KOPT-K1 (cell line): ENCODE results near the gene STK36.

ENCODE experiments used
- H3K27ac ChIP-seq: fragments of 200-600 bp; sonication (generic); 2 replicates; pipeline ENCODE4 v1.5.1; 2016; ENCODE audit warnings: antibody characterized with exemption, mild to moderate bottlenecking, low read depth, low read length; ENCODE audit not compliant: poor library complexity, severe bottlenecking
- H3K36me3 ChIP-seq: fragments of 200-600 bp; sonication (generic); 2 replicates; pipeline ENCODE4 v1.5.1; 2017; ENCODE audit warnings: antibody characterized with exemption, mild to moderate bottlenecking, low read length, moderate library complexity; ENCODE audit not compliant: insufficient read depth
- H3K9me3 ChIP-seq: fragments of 200-600 bp; sonication (generic); 2 replicates; pipeline ENCODE4 v1.5.1; 2017; ENCODE audit warnings: antibody characterized with exemption, low read length, mild to moderate bottlenecking; ENCODE audit not compliant: insufficient read depth, poor library complexity, severe bottlenecking

STK36 gene

DNA sequence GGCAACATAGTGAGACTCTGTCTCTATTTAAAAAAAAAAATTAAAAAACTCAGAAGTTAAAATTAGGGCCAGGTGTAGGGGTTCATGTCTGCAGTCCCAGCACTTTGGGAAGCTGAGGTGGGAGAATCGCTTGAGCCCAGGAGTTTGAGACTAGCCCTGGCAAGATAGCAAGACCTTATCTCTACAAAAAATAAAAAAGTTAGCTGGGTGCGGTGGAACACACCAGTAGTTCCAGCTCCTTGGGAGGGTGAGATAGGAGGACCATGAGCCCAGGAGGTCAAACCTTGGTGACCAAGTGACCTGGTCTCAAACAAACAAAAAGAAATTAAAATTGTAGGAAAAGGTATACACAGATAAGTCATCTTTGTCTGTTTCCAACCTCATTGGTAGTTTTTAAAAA, 50.0 kb downstream of the STK36 start:
- Histone ChIP-seq H3K36me3 (peaks cover 24% of the 10 kb centered on the region), H3K27ac (no peak overlapping the region), H3K9me3 (peaks cover 20% of the 10 kb centered on the region)

DNA sequence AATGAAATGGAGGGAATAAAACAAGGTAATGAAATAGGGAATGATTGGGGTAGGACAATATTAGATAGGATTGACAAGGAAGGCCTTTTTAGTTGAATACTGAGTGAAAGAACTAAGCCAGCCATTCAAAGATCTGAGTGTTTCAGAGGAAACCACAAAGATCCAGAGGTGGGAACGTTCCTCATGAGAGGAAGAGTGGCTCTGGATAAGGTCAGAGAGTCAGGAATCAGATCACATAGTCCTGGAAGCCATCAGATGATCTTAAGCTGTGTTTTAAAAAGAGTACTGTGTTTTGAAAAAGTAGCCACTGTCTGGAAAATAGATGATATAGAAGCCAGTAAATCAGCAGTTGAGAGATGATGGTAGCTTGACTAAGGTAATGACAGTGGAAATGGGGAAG, 50.5 kb downstream of the STK36 start:
- Histone ChIP-seq H3K27ac (no peak overlapping the region), H3K36me3 (peaks cover 20% of the 10 kb centered on the region), H3K9me3 (peaks cover 25% of the 10 kb centered on the region)

DNA sequence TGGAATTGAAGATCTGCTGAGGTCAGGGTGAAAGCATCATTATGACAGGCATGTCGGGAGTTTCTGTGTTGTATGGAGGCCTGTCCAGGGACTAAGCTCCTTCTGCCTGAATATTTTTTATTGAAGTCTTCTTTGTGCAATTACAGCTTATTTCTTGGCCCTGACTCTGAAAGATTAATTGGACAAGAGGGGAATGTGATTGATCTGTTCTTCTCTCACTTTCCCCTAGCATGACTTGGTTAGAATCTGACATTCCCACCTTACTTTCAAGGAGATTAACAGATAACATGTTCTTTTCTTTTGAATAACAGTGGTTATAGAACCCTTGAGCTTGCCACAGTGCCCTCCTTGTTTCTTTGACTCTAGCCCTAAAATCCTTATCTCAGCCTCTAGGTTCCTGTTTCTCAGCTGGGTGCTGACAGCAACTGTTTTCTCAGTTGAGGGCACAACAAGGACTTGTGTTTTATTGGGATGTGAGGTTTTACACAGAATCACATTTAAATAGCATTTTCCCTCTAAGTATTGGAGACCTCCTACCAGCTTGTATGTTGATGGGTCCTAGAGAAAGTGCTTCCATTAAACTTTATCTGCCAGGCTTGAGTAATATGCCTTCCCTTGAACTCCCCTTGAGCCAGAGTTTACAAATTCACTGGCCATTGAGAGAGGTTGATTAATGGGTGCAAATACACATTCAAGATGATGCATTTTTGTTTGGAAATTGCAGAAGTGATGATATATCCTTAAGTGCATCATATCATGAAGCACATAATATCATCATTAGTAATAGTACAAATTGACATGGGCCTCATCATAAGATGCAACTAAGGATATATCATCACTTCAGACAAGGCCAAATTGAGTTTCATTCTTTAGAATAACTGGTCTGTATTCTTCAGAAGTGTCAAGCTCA, 51.2 kb downstream of the STK36 start:
- Histone ChIP-seq H3K9me3 (peaks cover 29% of the 10 kb centered on the region), H3K27ac (no peak overlapping the region), H3K36me3 (peaks cover 22% of the 10 kb centered on the region)

DNA sequence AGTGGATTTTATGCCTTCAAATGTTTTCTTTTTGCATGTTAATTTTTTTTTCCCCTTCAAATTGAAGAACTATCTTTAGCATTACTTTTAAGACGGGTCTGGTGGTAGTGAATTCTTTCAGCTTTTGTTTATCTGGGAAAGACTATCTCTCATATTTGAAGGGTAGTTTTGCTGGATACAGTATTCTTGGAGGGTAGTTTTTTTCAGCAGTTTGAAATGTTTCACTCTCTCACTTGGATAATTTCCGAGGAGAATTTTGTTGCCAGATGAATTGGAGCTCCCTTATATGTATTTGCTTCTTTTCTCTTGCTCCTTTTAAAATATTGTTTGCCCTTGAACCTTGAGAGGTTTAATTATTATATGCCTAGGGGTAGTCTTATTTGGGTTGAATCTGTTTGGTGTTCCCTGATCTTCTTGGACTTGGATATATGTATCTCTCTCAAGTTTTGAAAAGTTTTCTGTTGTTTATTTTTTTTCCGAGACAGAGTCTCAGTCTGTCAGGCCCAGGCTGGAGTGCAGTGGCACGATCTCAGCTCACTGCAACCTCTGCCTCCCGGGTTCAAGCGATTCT, 54.2 kb downstream of the STK36 start:
- Histone ChIP-seq H3K36me3 (peaks cover 9% of the 10 kb centered on the region), H3K9me3 (peaks cover 29% of the 10 kb centered on the region), H3K27ac (no peak overlapping the region)

DNA sequence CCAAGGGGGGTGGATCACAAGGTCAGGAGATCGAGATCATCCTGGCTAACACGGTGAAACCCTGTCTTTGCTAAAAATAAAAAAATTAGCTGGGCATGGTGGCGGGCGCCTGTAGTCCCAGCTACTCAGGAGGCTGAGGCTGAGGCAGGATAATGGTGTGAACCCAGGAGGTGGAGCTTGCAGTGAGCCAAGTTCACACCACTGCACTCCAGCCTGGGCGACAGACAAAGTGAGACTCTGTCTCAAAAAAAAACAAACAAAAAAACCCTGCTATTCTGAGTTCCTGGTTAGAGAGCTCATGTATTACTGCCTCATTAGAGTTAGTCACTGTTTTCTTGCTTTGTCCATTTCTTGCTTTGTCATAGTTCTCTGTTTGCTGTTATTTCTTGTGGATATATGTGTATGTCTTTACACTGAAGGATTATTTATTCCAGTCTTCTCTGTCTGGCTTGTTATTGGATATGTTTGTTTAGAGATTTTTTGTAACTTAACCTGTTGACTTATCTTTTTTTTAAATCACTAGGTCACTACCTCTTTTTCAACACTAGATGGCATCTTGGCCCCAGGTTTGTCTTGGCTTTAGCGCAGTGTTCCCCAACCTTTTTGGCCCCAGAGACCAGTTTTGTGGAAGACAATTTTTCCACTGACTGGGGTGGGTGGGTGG, 55.7 kb downstream of the STK36 start:
- Histone ChIP-seq H3K9me3 (peaks cover 29% of the 10 kb centered on the region), H3K27ac (no peak overlapping the region), H3K36me3 (peaks cover 9% of the 10 kb centered on the region)

DNA sequence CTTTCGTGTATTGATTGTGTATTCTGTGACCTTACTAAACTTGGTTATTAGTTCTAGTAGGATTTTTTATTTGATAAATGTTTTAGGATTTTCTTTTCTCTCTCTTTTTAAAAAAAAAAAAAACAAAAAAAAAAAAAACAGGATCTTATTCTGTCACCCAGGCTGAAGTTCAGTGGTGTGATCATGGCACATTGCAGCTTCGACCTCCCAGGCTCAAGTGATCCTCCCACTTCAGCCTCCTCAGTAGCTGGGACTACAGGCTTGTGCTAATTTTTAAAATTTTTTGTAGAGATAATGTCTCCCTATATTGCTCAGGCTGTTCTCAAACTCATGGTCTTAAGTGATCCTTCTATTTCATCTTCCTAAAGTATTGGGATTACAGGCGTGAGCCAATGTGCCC, 57.8 kb downstream of the STK36 start:
- Histone ChIP-seq H3K27ac (no peak overlapping the region), H3K36me3 (peaks cover 9% of the 10 kb centered on the region)

DNA sequence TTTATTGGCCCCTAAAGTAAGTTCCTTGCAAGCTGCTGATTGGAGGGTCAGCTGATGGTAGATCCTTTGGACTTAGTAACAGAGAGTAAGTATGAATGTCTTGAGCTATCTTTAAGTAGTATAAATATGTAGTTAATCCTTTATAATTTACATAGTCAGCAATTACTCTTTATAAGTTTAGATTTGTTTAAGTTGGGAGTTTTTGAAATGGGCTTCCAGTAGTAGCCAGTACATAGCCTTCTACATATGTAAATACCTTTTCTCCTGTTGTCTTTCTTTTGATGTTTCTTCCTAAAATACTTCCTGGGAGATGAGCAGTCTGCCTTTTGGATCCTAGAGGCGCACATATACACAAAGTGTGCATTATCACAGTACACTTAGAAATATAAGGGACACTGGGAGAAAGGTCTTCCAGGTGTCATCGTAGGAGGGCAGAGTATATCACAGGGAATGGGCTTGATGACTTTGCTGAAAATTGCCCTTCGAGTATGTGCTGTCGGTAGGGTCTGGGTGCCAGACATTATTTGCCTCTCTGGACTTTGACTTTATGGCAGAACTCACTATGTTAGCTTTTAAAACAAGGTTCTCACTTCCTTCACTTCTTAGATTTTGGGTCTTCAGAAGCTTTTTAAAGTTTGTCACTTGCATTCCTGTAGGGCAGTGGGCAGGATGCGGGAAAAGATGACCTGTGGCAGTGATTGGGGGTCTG, 60.3 kb downstream of the STK36 start:
- Histone ChIP-seq H3K36me3 (peaks cover 17% of the 10 kb centered on the region), H3K9me3 (peaks cover 6% of the 10 kb centered on the region), H3K27ac (no peak overlapping the region)

More for the DNA sequence above, 57.8 kb downstream of the STK36 start:
- peaks cover 29% of the 10 kb centered on the region for H3K9me3 ChIP-seq

DNA sequence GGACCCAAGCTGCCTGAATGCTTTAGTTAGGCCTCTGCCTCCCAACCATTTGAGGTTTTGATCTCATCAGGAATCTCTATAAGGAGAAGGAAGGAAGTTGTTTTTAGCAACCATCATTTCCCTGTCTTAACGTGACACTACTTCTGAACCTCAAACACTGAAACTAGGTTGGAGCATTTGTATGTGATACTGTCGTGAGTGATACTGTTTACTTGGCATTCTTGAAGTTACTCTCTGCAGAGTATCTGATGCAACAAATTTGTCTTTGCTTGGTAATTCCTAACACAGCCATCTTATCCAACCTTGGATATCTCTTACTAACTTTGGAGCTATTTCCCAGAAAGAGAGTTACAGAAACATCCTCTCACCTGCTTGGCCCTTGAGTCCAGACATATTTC, 60.9 kb downstream of the STK36 start:
- no peak overlapping the region for H3K27ac ChIP-seq
- H3K9me3 ChIP-seq = peaks cover under 1% of the 10 kb centered on the region
- peaks cover 17% of the 10 kb centered on the region for H3K36me3 ChIP-seq

DNA sequence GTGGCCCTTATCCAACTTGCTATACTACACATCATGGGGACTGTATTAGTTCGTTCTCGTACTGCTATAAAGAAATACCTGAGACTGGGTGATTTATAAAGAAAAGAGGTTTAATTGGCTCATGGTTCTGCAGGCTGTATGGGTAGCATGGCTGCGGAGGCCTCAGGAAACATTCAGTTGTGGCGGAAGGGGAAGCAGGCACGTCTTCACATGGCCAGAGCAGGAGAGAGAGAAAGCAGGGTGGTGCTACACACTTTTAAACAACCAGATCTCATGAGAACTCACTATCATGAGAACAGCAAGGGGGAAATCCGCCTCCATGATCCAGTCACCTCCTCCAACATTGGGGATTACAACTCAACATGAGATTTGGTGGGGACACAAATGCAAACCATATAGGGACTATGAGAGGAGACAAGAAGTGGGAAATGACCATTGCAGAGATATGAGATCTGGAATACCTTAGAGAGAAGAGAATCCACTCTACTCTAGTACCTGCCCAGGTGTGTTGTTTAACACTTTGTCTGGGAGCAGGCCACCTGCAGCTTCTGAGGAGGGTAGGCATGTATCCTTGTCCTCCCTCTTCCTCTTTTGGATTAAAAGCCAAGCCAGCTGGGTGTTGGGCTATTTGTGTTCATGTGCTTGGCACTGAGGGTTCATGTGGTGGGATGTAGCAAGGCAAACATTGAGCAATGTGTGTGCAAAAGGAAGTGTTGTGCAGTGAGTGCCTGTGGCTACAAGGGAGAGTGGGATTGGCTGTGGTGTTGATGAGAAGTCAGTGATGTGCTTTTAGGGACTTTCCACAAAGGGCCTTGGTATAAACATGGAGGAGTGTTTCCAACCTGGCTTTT, 61.5 kb downstream of the STK36 start:
- H3K9me3 ChIP-seq = no peaks in the 10 kb centered on the region
- H3K27ac ChIP-seq = no peak overlapping the region
- peaks cover 22% of the 10 kb centered on the region for H3K36me3 ChIP-seq

DNA sequence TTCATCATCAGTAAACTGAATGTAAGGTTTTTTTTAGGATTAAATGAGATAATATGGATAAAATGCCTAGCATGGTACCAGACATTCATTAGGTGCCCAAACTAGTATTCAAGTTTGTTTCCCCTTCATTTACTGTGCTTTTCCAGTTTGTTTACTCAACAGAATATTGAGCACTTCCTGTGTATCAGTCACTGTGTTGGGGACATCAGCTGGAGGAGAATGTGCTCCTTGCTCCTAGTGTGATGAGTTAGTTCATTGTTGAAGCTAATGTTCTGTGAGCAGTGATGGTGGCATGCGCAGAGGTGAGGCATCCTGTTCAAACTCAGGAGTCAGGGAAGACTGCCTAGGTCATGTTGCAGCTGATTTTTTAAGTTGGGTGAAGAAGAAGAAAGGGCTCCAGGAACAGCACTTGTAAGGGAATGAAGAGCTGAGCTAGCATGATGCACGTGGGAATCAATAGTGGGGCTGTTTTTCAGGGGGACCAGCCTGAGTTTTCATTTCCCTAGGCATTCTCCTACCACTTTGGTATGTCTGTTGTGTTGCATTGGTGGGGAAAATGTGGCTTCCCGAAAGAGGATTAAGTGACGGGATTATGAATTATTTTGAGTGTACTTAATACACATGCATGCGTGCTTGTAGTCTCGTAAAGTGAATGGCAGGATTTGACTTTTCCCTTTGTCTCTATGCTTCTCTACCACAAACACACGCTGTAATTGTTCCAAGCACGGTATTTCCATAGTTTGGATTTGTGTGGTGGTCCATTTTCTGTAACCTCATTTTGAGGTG, 62.5 kb downstream of the STK36 start:
- Histone ChIP-seq H3K36me3 (peaks cover 32% of the 10 kb centered on the region), H3K27ac (no peak overlapping the region), H3K9me3 (no peaks in the 10 kb centered on the region)

DNA sequence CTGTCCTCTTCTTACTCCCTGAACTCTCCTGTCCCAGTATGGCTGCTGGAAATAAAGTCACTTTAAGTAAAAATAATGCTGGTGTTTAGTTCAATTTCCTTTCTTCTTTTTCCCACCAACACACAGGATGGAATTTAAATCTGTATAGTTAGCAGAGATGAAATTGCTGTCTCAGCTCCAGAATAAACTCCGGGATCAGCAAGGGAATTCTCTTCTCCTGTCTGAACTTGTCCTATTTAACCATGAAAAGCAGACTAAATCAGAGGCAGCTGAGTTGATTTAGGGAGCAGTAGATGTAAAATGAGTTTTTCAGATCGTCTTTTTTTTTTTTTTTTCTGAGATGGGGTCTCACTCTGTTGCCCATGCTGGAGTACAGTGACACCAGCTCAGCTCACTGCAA, 64.6 kb downstream of the STK36 start:
- Histone ChIP-seq H3K36me3 (peaks cover 54% of the 10 kb centered on the region), H3K9me3 (no peaks in the 10 kb centered on the region), H3K27ac (no peak overlapping the region)

DNA sequence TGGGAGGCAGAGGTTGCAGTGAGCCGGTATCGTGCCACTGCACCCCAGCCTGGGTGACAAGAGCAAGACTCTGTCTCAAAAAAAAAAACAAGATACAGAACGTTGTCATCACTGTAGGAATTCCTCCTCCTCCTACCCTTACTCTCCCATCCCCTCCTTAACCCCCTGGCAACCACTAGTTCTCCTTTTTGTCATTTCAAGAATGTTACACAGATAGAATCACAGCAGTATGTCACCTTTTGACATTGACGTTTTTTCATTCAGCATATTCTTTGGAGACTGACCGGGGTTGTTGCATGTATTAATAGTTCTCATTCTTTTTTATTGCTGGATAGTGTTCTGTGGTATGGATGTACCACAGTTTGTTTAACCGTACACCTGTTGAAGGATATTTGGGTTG, 71.2 kb downstream of the STK36 start:
- Histone ChIP-seq H3K27ac (no peak overlapping the region), H3K9me3 (no peaks in the 10 kb centered on the region), H3K36me3 (peaks cover 88% of the 10 kb centered on the region)

DNA sequence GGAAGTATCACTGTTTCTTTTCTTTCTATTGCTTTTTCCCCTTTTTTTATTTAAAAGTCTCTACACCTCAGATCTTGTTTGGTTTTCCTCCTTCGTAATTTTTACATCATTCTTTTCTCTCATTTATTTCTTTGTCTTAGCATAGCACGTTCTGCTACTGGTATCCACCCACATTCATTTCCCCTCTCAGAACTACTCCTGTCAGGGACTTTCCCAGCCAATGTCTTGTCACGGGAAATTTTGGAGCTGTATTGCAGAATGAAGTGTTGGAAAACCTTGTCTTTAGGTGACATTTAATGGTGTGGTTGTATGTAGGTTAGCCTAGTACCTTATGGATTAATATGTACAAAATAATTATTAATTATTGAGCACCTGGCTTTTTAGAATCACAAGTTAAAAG, 72.7 kb downstream of the STK36 start:
- no peaks in the 10 kb centered on the region for H3K9me3 ChIP-seq
- H3K36me3 ChIP-seq = peaks cover 88% of the 10 kb centered on the region
- no peak overlapping the region for H3K27ac ChIP-seq

DNA sequence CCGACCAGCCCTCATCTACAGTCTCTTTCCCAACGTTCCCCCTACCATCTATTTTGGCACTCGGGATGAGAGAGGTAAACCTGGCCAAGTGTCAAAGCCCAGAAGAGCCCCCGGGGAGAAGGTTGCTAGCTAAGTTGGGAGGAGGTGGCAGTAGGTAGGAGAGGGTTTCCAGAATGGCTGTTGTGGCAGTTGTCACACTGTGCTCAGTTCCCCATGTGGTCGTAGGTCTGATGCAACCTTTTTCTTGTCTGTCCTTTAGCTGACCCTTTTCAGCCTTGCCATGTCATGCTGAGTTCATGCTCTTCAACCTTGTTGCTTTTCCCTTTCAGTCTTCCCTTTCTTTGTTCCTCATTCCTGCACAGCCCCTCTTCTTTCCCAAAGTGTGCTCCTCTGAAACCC, 73.3 kb downstream of the STK36 start:
- no peak overlapping the region for H3K27ac ChIP-seq

More for the DNA sequence above, 73.3 kb downstream of the STK36 start:
- Histone ChIP-seq H3K9me3 (no peaks in the 10 kb centered on the region), H3K36me3 (peaks cover 88% of the 10 kb centered on the region)
